Bronchial epithelial cell (primary cell): ENCODE data around the gene CDC37. TPM values are rescaled to one million over a fixed set of nuclear protein-coding genes. Genes with fewer than 3 reads are reported as not detected.
A peak's percentile ranks its signal among the peaks of the same experiment; 100 is the strongest.

Experiments
- DNase-seq: peaks from one replicate; pipeline ENCODE4 v3.0.0-alpha.2; 2010; ENCODE audit warnings: low read depth
- FAIRE-seq: peaks from 2 replicates; lab custom pipeline; 2011; peaks lifted over from hg19 to GRCh38; lab: Jason Lieb, UNC
- H3K27me3 ChIP-seq: 2 replicates; pipeline ENCODE4 v1.5.1; 2011; ENCODE audit warnings: low read length; ENCODE audit not compliant: control insufficient read depth, insufficient read depth
- H3K36me3 ChIP-seq: 2 replicates; pipeline ENCODE4 v1.5.1; 2011; ENCODE audit warnings: low read length; ENCODE audit not compliant: control insufficient read depth, insufficient read depth
- H3K4me3 ChIP-seq: 2 replicates; pipeline ENCODE4 v1.5.1; 2011; ENCODE audit warnings: mild to moderate bottlenecking, low read depth, low read length, control low read depth
- total RNA-seq: library from RNA; depleted of rRNA; stranded (reverse); fragments of >200 nt; gene quantifications from 2 replicates; pipeline ENCODE4 v1.2.1, GENCODE V29; 2014
- TF ChIP-seq, protein P1 (sequence below): IDR thresholded peaks from 2 replicates; pipeline ENCODE4 v1.5.1; 2011; ENCODE audit warnings: mild to moderate bottlenecking, moderate library complexity, low read length, control low read depth, inconsistent platforms; ENCODE audit not compliant: insufficient read depth, severe bottlenecking

The CDC37 gene
- total RNA-seq, 1 donor from 2014 or later: 195 TPM

DNA sequence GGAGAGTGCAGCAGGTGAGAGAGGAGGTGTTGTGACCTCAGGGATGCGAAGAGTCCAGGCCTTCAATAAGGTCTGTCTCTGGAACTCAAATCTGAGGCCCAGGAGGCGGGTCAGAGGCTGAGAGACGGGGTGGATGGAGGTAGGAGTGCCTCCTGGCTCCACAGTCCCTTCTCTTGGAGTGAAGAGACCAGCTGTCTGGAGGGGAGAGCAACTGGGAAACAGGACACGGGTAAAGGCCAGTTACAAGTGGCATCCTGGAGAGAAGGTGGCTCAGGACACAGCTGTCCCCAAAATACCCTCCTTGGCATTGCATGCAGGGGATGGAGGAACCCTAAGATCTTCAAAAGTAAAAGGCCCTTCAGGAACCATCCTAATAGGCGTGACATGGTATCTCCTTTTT is 36.2 kb upstream of the CDC37 start:
- no peak for DNase-seq
- Histone ChIP-seq H3K36me3 (no peaks in the 10 kb centered on the region), H3K4me3 (no peak overlapping the region), H3K27me3 (no peaks in the 10 kb centered on the region)
- FAIRE-seq: no peak
- TF ChIP-seq, protein P1, sequence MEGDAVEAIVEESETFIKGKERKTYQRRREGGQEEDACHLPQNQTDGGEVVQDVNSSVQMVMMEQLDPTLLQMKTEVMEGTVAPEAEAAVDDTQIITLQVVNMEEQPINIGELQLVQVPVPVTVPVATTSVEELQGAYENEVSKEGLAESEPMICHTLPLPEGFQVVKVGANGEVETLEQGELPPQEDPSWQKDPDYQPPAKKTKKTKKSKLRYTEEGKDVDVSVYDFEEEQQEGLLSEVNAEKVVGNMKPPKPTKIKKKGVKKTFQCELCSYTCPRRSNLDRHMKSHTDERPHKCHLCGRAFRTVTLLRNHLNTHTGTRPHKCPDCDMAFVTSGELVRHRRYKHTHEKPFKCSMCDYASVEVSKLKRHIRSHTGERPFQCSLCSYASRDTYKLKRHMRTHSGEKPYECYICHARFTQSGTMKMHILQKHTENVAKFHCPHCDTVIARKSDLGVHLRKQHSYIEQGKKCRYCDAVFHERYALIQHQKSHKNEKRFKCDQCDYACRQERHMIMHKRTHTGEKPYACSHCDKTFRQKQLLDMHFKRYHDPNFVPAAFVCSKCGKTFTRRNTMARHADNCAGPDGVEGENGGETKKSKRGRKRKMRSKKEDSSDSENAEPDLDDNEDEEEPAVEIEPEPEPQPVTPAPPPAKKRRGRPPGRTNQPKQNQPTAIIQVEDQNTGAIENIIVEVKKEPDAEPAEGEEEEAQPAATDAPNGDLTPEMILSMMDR: no peak

DNA sequence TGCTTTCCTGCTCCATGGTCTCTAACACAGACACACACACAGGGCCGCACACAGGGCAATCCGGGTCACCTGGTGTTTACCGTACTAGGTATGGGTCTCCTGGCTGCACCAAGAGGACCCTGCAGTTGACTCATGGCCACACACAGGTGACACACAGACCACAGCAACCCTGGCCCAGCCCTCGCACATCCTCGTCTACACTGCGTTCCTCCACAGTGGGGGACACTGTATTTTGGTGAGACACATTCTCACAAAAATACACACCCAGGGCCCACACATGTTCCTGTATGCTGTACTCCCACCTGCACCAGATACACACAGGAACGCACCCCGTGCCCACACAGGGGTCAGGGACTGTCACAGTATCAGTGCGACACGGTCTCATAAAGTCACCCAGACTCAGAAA is 29.8 kb upstream of the CDC37 start:
- no peaks in the 10 kb centered on the region for H3K36me3 ChIP-seq
- no peak overlapping the region for H3K4me3 ChIP-seq
- no peak for DNase-seq
- peaks cover 8% of the 10 kb centered on the region for H3K27me3 ChIP-seq
- TF ChIP-seq, protein P1: no peak
- FAIRE-seq: no peak

DNA sequence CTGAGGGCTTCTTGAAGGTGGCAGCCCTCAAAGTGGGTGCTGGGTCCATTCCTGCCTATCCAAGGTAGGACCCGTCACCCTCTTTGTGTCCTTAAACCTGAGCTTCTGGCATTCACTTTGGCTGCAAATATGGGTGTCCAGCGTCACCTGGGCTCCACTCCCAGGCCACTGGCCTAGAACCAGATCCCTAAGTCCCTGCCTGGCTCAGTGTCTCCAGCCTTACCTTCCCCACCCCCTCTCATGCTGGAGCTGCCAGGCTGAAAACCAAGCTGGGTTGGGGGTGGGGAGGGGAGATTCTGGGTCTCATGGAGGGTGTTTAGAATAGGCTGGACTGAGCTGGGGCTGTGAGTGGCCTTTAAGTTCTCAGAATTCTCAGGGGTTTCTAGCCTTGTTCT is 29.4 kb upstream of the CDC37 start:
- no peak overlapping the region for H3K4me3 ChIP-seq
- peaks cover 8% of the 10 kb centered on the region for H3K27me3 ChIP-seq
- H3K36me3 ChIP-seq: no peaks in the 10 kb centered on the region
- FAIRE-seq (no peak), DNase-seq (no peak)
- TF ChIP-seq, protein P1: no peak

DNA sequence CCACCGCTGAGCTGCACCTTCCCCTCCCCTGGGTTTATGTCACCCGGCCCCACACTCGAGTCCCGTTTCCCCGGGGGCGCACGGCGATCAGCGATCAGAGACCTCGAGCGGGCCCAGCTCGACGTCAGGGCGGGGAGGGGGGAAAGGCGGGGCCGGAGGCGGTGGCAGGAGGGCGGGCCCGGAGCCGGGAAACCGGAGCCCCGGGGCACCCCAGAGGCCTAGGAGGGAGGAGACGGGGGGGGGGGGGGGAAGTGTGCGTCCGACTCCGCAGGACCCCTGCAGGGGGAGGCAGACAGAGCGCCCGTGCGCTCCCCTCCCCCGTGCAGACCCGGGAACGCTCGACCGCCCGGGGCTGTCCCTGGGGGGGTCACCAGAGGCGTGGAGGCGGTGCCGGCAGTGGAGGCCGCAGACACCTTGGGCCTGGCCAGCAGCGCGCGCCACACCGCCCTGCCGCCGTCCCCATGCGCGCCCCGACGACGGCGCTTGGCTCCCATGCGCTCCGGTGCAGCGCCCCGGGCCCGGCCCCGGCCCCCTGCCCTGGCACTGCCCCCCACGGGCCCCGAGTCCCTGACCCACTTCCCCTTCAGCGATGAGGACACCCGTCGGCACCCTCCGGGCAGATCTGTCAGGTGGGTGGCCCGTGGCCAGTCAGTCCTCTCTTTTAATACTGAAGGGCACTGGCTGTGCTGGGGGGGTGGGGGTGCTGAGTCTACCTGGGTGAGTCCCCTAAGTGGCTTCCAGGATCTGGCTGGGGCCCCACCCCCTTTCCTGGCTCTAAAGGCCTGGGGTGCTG is 28.8 kb upstream of the CDC37 start:
- DNase-seq (no peak), FAIRE-seq (no peak)
- H3K27me3 ChIP-seq: peaks cover 8% of the 10 kb centered on the region
- no peaks in the 10 kb centered on the region for H3K36me3 ChIP-seq
- H3K4me3 ChIP-seq: peak overlapping the region; percentile 22
- TF ChIP-seq, protein P1: no peak

DNA sequence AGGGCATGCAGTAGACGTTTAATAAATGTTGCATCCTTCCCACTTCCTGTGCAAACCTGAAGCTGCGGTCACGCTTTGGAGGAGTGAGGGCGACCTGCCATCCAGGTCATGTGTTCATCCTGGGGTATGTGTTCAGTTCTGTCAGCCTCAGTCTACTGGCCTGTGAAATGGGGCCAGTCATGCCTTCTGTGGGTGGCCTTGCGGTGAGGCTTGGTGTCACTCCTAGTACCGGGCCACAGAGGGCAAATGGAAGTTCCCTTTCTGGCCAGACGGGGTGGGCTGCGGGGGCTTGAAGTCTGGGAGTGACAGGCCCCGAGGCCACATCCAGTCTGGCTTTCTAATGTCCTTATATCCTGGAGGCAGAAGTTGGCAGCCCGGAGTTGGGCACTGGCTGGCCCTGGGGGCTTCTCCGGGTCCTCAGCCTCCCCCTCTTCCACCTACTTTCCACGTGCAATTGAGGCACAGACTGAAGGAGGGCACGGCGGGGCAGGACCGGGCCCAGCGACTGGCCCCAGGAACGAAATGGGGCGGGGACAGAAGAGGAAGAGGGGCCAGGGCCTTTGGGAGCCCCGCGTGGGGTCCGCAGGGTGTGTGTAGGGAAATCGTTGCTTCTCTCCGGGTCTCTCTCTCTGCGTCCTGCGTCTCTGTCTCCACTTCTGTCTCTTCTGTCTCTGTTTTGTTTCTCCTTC is 28.1 kb upstream of the CDC37 start:
- FAIRE-seq (no peak), DNase-seq (no peak)
- Histone ChIP-seq H3K27me3 (peaks cover 8% of the 10 kb centered on the region), H3K4me3 (peak overlapping the region; percentile 29), H3K36me3 (no peaks in the 10 kb centered on the region)
- TF ChIP-seq, protein P1: no peak
